CD4-positive, alpha-beta T cell (primary cell): Measurements from ENCODE around the gene MRPL36. TPM values are rescaled to one million over a fixed set of nuclear protein-coding genes. Genes with fewer than 3 reads are reported as not detected.

ENCODE experiments used
- ATAC-seq: fragments of 200-7000 bp; cut with Tn5 transposase; one replicate; pipeline ENCODE4 v1.10.0; 2022; ENCODE audit warnings: mild to moderate bottlenecking; ENCODE audit not compliant: poor library complexity
- CTCF ChIA-PET: fragments of 350-600 bp; sonication (Branson Sonifier 250); formaldehyde crosslinking; loops from one replicate; lab custom pipeline; 2021; ENCODE audit warnings: antibody characterized with exemption, inconsistent platforms; lab: Charles Lee
- POLR2A ChIA-PET: fragments of 350-600 bp; sonication (Branson Sonifier 250); formaldehyde crosslinking; loops from one replicate; lab custom pipeline; 2021; ENCODE audit warnings: antibody characterized with exemption, inconsistent platforms; lab: Charles Lee
- DNase-seq, 14 experiments: peaks; one replicate each; pipeline ENCODE4 v3.0.0-alpha.2; 2013 to 2020; ENCODE audit warnings: mixed read lengths in 2 of 14
- H3K27ac ChIP-seq, 2 donors: one replicate each; pipeline versions ENCODE4 v1.5.1 to v1.7.0; 2013; ENCODE audit warnings: low read length in 2 of 2, low read depth in 1 of 2, mild to moderate bottlenecking in 1 of 2
- H3K27me3 ChIP-seq, 2 experiments: 1 replicate in 1 of 2; 2 replicates in 1 of 2; pipeline versions ENCODE4 v1.6.1 to v1.7.0; 2013; ENCODE audit warnings: low read length in 2 of 2, control low read depth in 1 of 2, mild to moderate bottlenecking in 1 of 2, moderate library complexity in 1 of 2; ENCODE audit not compliant: insufficient read depth in 2 of 2, control insufficient read depth in 1 of 2
- H3K36me3 ChIP-seq: one replicate; pipeline ENCODE4 v1.6.1; 2013; ENCODE audit warnings: low read length, control low read depth; ENCODE audit not compliant: insufficient read depth
- H3K4me1 ChIP-seq: one replicate; pipeline ENCODE4 v1.6.1; 2013; ENCODE audit warnings: low read length, control low read depth; ENCODE audit not compliant: insufficient read depth
- H3K4me3 ChIP-seq: one replicate; pipeline ENCODE4 v1.5.1; 2013; ENCODE audit warnings: mild to moderate bottlenecking, low read length, moderate library complexity
- H3K9me3 ChIP-seq, 2 experiments: 1 replicate in 1 of 2; 2 replicates in 1 of 2; pipeline versions ENCODE4 v1.6.1 to v1.7.0; 2013; ENCODE audit warnings: low read length in 2 of 2, mild to moderate bottlenecking in 2 of 2, control low read depth in 1 of 2, moderate library complexity in 1 of 2; ENCODE audit not compliant: control insufficient read depth in 1 of 2, insufficient read depth in 1 of 2
- H3K27ac Mint-ChIP-seq: one replicate; pipeline ENCODE4 v1.8.0; 2020; ENCODE audit warnings: mixed read lengths
- H3K27me3 Mint-ChIP-seq: one replicate; pipeline ENCODE4 v1.8.0; 2021; ENCODE audit warnings: mixed read lengths
- H3K36me3 Mint-ChIP-seq: one replicate; pipeline ENCODE4 v1.8.0; 2021; ENCODE audit warnings: low read depth, mixed read lengths
- H3K4me1 Mint-ChIP-seq: one replicate; pipeline ENCODE4 v1.8.0; 2021; ENCODE audit warnings: low read depth, mixed read lengths
- H3K4me3 Mint-ChIP-seq: one replicate; pipeline ENCODE4 v1.8.0; 2020; ENCODE audit warnings: mild to moderate bottlenecking, mixed read lengths
- H3K9me3 Mint-ChIP-seq: one replicate; pipeline ENCODE4 v1.8.0; 2020; ENCODE audit warnings: mixed read lengths
- intact Hi-C, 2 experiments: fragments of 100-400 bp; cut with DNase I in 1 of 2; cut with micrococcal nuclease in 1 of 2; formaldehyde crosslinking; loops; one replicate each; pipeline versions ENCODE4 v1.15.1 to v1.9.0; 2023 to 2025; cut with DNase I, micrococcal nuclease
- total RNA-seq, 174 experiments: library from RNA in 2 of 174; stranded (reverse) in 2 of 174; gene quantifications; one replicate each; pipeline ENCODE4 v1.2.3 and lab custom pipeline; 2021 to 2026
- TF ChIP-seq, protein P1 (sequence below): fragments of 200-600 bp; IDR thresholded peaks from one replicate; pipeline ENCODE4 v1.8.0; 2022; ENCODE audit warnings: antibody characterized with exemption, mild to moderate bottlenecking

MRPL36 gene
- total RNA-seq, 2 experiments from 2014 or later: 14.3 to 18.2 TPM

DNA sequence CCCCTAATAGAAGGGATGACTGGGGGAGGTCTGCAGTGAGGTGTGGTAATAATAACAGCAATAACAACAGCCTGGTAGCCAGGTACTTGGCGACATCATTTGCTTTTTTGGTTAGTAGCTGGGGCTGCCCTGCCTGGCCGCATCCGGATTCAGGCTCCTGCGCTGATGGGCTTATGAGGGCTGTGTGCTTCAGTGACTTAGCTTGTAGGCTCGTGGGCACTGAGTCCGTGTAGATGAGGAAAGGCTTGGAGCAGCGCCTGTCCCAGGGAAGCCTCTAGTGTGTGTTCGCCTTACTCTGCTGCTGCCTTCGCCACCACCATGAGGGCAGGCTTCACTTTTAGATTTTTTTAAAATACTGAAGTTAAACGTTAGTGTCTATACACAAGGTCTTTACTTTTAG, 6.1 kb upstream of the MRPL36 start:
- Mint-ChIP-seq H3K4me1 (peaks cover 42% of the 10 kb centered on the region), H3K27me3 (no peaks in the 10 kb centered on the region), H3K36me3 (peaks cover 94% of the 10 kb centered on the region), H3K27ac (no peak overlapping the region), H3K9me3 (no peaks in the 10 kb centered on the region), H3K4me3 (no peak overlapping the region)
- CTCF ChIA-PET: no interaction called here
- peaks cover 84% of the 10 kb centered on the region for H3K36me3 ChIP-seq
- no peaks in the 10 kb centered on the region for H3K9me3 ChIP-seq
- H3K27me3 ChIP-seq: no peaks in the 10 kb centered on the region
- peaks cover 28% of the 10 kb centered on the region for H3K4me1 ChIP-seq
- H3K4me3 ChIP-seq: no peak overlapping the region
- ATAC-seq (no peak), DNase-seq (no peak)
- TF ChIP-seq, protein P1, sequence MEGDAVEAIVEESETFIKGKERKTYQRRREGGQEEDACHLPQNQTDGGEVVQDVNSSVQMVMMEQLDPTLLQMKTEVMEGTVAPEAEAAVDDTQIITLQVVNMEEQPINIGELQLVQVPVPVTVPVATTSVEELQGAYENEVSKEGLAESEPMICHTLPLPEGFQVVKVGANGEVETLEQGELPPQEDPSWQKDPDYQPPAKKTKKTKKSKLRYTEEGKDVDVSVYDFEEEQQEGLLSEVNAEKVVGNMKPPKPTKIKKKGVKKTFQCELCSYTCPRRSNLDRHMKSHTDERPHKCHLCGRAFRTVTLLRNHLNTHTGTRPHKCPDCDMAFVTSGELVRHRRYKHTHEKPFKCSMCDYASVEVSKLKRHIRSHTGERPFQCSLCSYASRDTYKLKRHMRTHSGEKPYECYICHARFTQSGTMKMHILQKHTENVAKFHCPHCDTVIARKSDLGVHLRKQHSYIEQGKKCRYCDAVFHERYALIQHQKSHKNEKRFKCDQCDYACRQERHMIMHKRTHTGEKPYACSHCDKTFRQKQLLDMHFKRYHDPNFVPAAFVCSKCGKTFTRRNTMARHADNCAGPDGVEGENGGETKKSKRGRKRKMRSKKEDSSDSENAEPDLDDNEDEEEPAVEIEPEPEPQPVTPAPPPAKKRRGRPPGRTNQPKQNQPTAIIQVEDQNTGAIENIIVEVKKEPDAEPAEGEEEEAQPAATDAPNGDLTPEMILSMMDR: no peak
- H3K27ac ChIP-seq: no peak overlapping the region
- POLR2A ChIA-PET: no interaction called here
- intact Hi-C loops: no loop called here

GRCh38 chr5:1805326-1805725, 5.7 kb upstream of the MRPL36 start:
- no peak overlapping the region for H3K27ac Mint-ChIP-seq
- no peaks in the 10 kb centered on the region for H3K9me3 Mint-ChIP-seq
- peaks cover 32% of the 10 kb centered on the region for H3K4me1 ChIP-seq
- H3K4me3 Mint-ChIP-seq: no peak overlapping the region
- ATAC-seq (no peak), DNase-seq (no peak)
- TF ChIP-seq, protein P1: no peak
- peaks cover 46% of the 10 kb centered on the region for H3K4me1 Mint-ChIP-seq
- no peak overlapping the region for H3K27ac ChIP-seq
- no peaks in the 10 kb centered on the region for H3K9me3 ChIP-seq
- H3K27me3 ChIP-seq: no peaks in the 10 kb centered on the region
- H3K36me3 Mint-ChIP-seq: peaks cover 94% of the 10 kb centered on the region
- peaks cover 80% of the 10 kb centered on the region for H3K36me3 ChIP-seq
- H3K27me3 Mint-ChIP-seq: no peaks in the 10 kb centered on the region
- H3K4me3 ChIP-seq: no peak overlapping the region
- CTCF ChIA-PET: no interaction called here
- intact Hi-C loops: no loop called here
- POLR2A ChIA-PET: no interaction called here

GRCh38 chr5:1804001-1804690, 4.5 kb upstream of the MRPL36 start:
- CTCF ChIA-PET: no interaction called here
- H3K36me3 ChIP-seq: peaks cover 68% of the 10 kb centered on the region
- no peak for ATAC-seq
- POLR2A ChIA-PET: interaction anchor here (1.8 kb wide), 1 partner anchor 11 kb away, joined by 6 read pairs; no protein-coding TSS in a partner anchor
- no peaks in the 10 kb centered on the region for H3K27me3 ChIP-seq
- no peaks in the 10 kb centered on the region for H3K9me3 Mint-ChIP-seq
- no peak for DNase-seq
- no peaks in the 10 kb centered on the region for H3K9me3 ChIP-seq
- TF ChIP-seq, protein P1: no peak
- H3K36me3 Mint-ChIP-seq: peaks cover 92% of the 10 kb centered on the region
- H3K27me3 Mint-ChIP-seq: no peaks in the 10 kb centered on the region
- intact Hi-C loops: loop anchor here in 1 of 2 experiments (5.0 kb wide), 1 partner anchor 912 kb away; the partner anchor contains the start of genes BRD9 and TRIP13
- H3K27ac Mint-ChIP-seq: peak overlapping the region; percentile 99
- peaks cover 54% of the 10 kb centered on the region for H3K4me1 Mint-ChIP-seq
- H3K27ac ChIP-seq: no peak overlapping the region
- peaks cover 37% of the 10 kb centered on the region for H3K4me1 ChIP-seq
- H3K4me3 ChIP-seq: no peak overlapping the region
- peak overlapping the region; percentile 78 for H3K4me3 Mint-ChIP-seq
